PC-9 (cell line): ENCODE data around the gene OR2AT4. TPM values are rescaled to one million over a fixed set of nuclear protein-coding genes. Genes with fewer than 3 reads are reported as not detected.
"Not testable (repeated sequence)": the region's sequence is repeated elsewhere in the genome, so short reads cannot be mapped to it uniquely, and the experiment has no call there.

Source experiments
- BruUV-seq: library from RNA; stranded (reverse); fragments of 400-500 nt; replicated peaks from 2 replicates; lab custom pipeline; 2021; lab: Mats Ljungman, UMichigan
- CTCF ChIA-PET: fragments of 300-600 bp; sonication (Branson Sonifier 250); formaldehyde crosslinking; loops from one replicate; lab custom pipeline; 2022; ENCODE audit warnings: antibody characterized with exemption; lab: Charles Lee
- POLR2A ChIA-PET: fragments of 300-600 bp; sonication (Branson Sonifier 250); formaldehyde crosslinking; loops from one replicate; lab custom pipeline; 2022; ENCODE audit warnings: antibody characterized with exemption; ENCODE audit not compliant: unreplicated experiment; lab: Charles Lee
- DNase-seq, 2 experiments: peaks; one replicate each; pipeline versions ENCODE4 v3.0.0 to v3.0.0-alpha.2; 2015 to 2022; ENCODE audit warnings: mixed read lengths in 1 of 2
- H2AFZ ChIP-seq: fragments of 200-600 bp; sonication (generic); 2 replicates; pipeline ENCODE4 v1.8.1; 2017; ENCODE audit warnings: antibody characterized with exemption
- H3F3A ChIP-seq: fragments of 200-600 bp; sonication (generic); 2 replicates; pipeline ENCODE4 v1.8.1; 2017; ENCODE audit warnings: antibody characterized with exemption, mild to moderate bottlenecking, low read depth; ENCODE audit not compliant: insufficient read depth
- H3K27ac ChIP-seq: fragments of 200-600 bp; sonication (generic); 2 replicates; pipeline ENCODE4 v1.6.1; 2016; ENCODE audit warnings: mixed run types
- H3K27me3 ChIP-seq: fragments of 200-600 bp; sonication (generic); 2 replicates; pipeline ENCODE4 v1.6.1; 2016; ENCODE audit warnings: low read depth, mixed run types; ENCODE audit not compliant: insufficient read depth
- H3K36me3 ChIP-seq: fragments of 200-600 bp; sonication (generic); 2 replicates; pipeline ENCODE4 v1.6.1; 2016; ENCODE audit warnings: low read depth, mixed run types
- H3K4me1 ChIP-seq: fragments of 200-600 bp; sonication (generic); replicated peaks from 2 replicates; pipeline ENCODE4 v1.6.1; 2016; ENCODE audit warnings: mixed run types; ENCODE audit not compliant: insufficient read depth
- H3K4me2 ChIP-seq: fragments of 200-600 bp; sonication (generic); 2 replicates; pipeline ENCODE4 v1.6.1; 2017; ENCODE audit warnings: mixed run types
- H3K4me3 ChIP-seq: fragments of 200-600 bp; sonication (generic); 2 replicates; pipeline ENCODE4 v1.6.1; 2016; ENCODE audit warnings: mixed run types
- H3K79me2 ChIP-seq: fragments of 200-600 bp; sonication (generic); 2 replicates; pipeline ENCODE4 v1.6.1; 2017; ENCODE audit warnings: low read depth, mixed run types
- H3K9me2 ChIP-seq: fragments of 200-600 bp; sonication (generic); 2 replicates; pipeline ENCODE4 v1.8.1; 2017; ENCODE audit warnings: mild to moderate bottlenecking; ENCODE audit not compliant: insufficient read depth
- H3K9me3 ChIP-seq: fragments of 200-600 bp; sonication (generic); 2 replicates; pipeline ENCODE4 v1.8.1; 2016; ENCODE audit warnings: low read depth; ENCODE audit not compliant: insufficient read depth
- H4K20me1 ChIP-seq: fragments of 200-600 bp; sonication (generic); 2 replicates; pipeline ENCODE4 v1.8.1; 2017; ENCODE audit not compliant: insufficient read depth
- EZH2 ChIP-seq: fragments of 200-600 bp; sonication (generic); IDR thresholded peaks from 2 replicates; pipeline ENCODE4 v1.8.0; 2017; ENCODE audit warnings: antibody characterized with exemption, low read depth
- intact Hi-C: fragments of 100-400 bp; cut with micrococcal nuclease; formaldehyde crosslinking; loops from one replicate; pipeline ENCODE4 v1.10.0; 2022; ENCODE audit not compliant: unreplicated experiment
- total RNA-seq: library from RNA; stranded (reverse); gene quantifications from 2 replicates; pipeline ENCODE4 v1.2.3, GENCODE V29; 2021
- TF ChIP-seq, protein P1 (sequence below): fragments of 200-600 bp; sonication (generic); conservative IDR thresholded peaks from 2 replicates; pipeline ENCODE4 v1.6.1; 2017; ENCODE audit warnings: mixed run types, antibody characterized with exemption, mild to moderate bottlenecking, moderate library complexity

Gene OR2AT4
- total RNA-seq, 1 experiment from 2014 or later = 0.11 TPM

DNA sequence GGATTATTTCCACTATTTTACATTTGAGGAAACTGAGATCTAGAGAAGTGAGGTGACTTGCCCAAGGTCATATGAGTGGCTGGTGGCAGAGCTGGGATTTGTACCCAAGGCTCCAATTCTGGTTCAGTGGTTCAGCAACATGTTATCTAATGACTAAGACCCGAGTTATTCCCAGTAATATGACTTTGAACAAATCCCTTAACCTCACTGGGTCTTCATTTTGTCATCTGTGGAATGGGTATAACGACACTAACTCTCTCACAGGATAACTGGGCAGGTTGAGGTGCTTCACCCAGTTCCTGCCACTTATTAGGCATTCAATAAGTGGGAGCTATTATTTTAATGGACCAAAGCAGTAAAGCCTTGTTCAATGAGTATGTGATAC, 489 bp upstream of the OR2AT4 start:
- intact Hi-C loops = no loop called here
- no peaks in the 10 kb centered on the region for H3K9me3 ChIP-seq
- peaks cover 36% of the 10 kb centered on the region for H3K27me3 ChIP-seq
- ChIA-PET POLR2A (no interaction called here), CTCF (no interaction called here)
- H3K4me1 ChIP-seq = no peaks in the 10 kb centered on the region
- no peak overlapping the region for H3K27ac ChIP-seq
- H3K79me2 ChIP-seq = no peaks in the 10 kb centered on the region
- TF ChIP-seq, protein P1, sequence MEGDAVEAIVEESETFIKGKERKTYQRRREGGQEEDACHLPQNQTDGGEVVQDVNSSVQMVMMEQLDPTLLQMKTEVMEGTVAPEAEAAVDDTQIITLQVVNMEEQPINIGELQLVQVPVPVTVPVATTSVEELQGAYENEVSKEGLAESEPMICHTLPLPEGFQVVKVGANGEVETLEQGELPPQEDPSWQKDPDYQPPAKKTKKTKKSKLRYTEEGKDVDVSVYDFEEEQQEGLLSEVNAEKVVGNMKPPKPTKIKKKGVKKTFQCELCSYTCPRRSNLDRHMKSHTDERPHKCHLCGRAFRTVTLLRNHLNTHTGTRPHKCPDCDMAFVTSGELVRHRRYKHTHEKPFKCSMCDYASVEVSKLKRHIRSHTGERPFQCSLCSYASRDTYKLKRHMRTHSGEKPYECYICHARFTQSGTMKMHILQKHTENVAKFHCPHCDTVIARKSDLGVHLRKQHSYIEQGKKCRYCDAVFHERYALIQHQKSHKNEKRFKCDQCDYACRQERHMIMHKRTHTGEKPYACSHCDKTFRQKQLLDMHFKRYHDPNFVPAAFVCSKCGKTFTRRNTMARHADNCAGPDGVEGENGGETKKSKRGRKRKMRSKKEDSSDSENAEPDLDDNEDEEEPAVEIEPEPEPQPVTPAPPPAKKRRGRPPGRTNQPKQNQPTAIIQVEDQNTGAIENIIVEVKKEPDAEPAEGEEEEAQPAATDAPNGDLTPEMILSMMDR = no peak
- TF ChIP-seq EZH2 = no peak
- H4K20me1 ChIP-seq = no peaks in the 10 kb centered on the region
- H3K36me3 ChIP-seq = no peaks in the 10 kb centered on the region
- no peak overlapping the region for H3K4me3 ChIP-seq
- no TSS peak for BruUV-seq
- H2AFZ ChIP-seq = no peak overlapping the region
- DNase-seq = no peak
- H3K4me2 ChIP-seq = no peak overlapping the region
- no peaks in the 10 kb centered on the region for H3F3A ChIP-seq
- H3K9me2 ChIP-seq = no peaks in the 10 kb centered on the region

- BruUV-seq, H3K4me1 ChIP-seq, H3K9me3 ChIP-seq, H3K27ac ChIP-seq, intact Hi-C loops, POLR2A ChIA-PET, H4K20me1 ChIP-seq, H2AFZ ChIP-seq, H3K4me3 ChIP-seq, H3K9me2 ChIP-seq, H3F3A ChIP-seq, H3K36me3 ChIP-seq, H3K79me2 ChIP-seq, H3K4me2 ChIP-seq, DNase-seq: not testable (repeated sequence)
- peaks cover 64% of the 10 kb centered on the region for H3K27me3 ChIP-seq
- CTCF ChIA-PET = interaction anchor here (1.0 kb wide), 1 partner anchor 110 kb away, joined by 3 read pairs; no protein-coding TSS in a partner anchor
Observed at GRCh38 chr11:75094382-75094781, 2.3 kb downstream of the OR2AT4 start.

- no peaks in the 10 kb centered on the region for H3K36me3 ChIP-seq
- peaks cover 7% of the 10 kb centered on the region; the same call in 1 of the 2 replicates for H3K9me3 ChIP-seq
- peaks cover 59% of the 10 kb centered on the region for H3K27me3 ChIP-seq
- intact Hi-C loops = no loop called here
- no peak overlapping the region for H3K4me3 ChIP-seq
- 0 out of 2 replicates have a peak, but pooled peaks cover 5% of the 10 kb centered on the region for H3K9me2 ChIP-seq
- H3F3A ChIP-seq = no peaks in the 10 kb centered on the region
- no peak overlapping the region for H2AFZ ChIP-seq
- TF ChIP-seq EZH2 = no peak
- TF ChIP-seq, protein P1 = no peak
- BruUV-seq = no TSS peak
- no peaks in the 10 kb centered on the region for H4K20me1 ChIP-seq
- H3K79me2 ChIP-seq = no peaks in the 10 kb centered on the region
- H3K27ac ChIP-seq = no peak overlapping the region
- no peaks in the 10 kb centered on the region for H3K4me1 ChIP-seq
- CTCF ChIA-PET = no interaction called here
- no peak for DNase-seq
- POLR2A ChIA-PET = no interaction called here
- no peak overlapping the region for H3K4me2 ChIP-seq
Observed at GRCh38 chr11:75090671-75091177, 6.0 kb downstream of the OR2AT4 start.
